NB4 (cell line): ENCODE data around the gene PTGS2.

ENCODE experiments used
- POLR2A ChIP-seq: IDR thresholded peaks from 2 replicates; pipeline ENCODE4 v1.6.1; 2011; ENCODE audit warnings: mild to moderate bottlenecking; ENCODE audit not compliant: insufficient read length; ENCODE audit errors: extremely low read depth
- TF ChIP-seq, protein P1 (sequence below): IDR thresholded peaks from one replicate; pipeline ENCODE4 v1.5.1; 2012; ENCODE audit warnings: low read depth, low read length
- TF ChIP-seq, protein P2 (sequence below): IDR thresholded peaks from 2 replicates; pipeline ENCODE4 v1.6.1; 2011; ENCODE audit warnings: low read depth, low read length

DNA sequence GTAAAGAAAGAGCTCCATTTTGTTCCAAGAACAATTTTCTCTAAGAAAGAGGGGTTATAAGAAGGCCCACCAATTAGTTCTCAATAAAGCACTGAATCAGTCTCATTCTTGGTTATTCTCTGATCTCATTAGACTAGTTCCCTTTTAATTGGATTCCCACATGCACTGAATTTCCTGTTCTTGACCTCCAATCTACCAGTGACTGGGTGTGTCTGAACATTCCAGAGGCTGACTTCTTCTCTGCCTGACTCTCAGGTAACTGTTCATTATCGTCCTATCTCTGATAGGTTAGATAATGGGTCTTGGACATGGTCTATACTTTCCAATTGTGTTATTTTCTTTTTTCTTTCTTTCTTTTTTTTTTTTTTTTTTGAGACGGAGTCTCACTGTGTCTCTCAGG lies 22.7 kb downstream of the PTGS2 start:
- TF ChIP-seq, protein P1, sequence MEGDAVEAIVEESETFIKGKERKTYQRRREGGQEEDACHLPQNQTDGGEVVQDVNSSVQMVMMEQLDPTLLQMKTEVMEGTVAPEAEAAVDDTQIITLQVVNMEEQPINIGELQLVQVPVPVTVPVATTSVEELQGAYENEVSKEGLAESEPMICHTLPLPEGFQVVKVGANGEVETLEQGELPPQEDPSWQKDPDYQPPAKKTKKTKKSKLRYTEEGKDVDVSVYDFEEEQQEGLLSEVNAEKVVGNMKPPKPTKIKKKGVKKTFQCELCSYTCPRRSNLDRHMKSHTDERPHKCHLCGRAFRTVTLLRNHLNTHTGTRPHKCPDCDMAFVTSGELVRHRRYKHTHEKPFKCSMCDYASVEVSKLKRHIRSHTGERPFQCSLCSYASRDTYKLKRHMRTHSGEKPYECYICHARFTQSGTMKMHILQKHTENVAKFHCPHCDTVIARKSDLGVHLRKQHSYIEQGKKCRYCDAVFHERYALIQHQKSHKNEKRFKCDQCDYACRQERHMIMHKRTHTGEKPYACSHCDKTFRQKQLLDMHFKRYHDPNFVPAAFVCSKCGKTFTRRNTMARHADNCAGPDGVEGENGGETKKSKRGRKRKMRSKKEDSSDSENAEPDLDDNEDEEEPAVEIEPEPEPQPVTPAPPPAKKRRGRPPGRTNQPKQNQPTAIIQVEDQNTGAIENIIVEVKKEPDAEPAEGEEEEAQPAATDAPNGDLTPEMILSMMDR, result no peak
- TF ChIP-seq, protein P2, sequence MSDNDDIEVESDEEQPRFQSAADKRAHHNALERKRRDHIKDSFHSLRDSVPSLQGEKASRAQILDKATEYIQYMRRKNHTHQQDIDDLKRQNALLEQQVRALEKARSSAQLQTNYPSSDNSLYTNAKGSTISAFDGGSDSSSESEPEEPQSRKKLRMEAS, result no peak
- TF ChIP-seq POLR2A, result no peak
